NB4 (cell line): Measurements from ENCODE around the gene HDAC9.

ENCODE experiments used
- DNase-seq: peaks from one replicate; pipeline ENCODE4 v3.0.0; 2010; ENCODE audit warnings: low read depth
- H3K4me3 ChIP-seq: one replicate; pipeline ENCODE4 v1.5.1; 2011; ENCODE audit warnings: mild to moderate bottlenecking, low read depth, low read length, moderate library complexity
- CTCF ChIP-seq: IDR thresholded peaks from one replicate; pipeline ENCODE4 v1.5.1; 2012; ENCODE audit warnings: low read depth, low read length
- MYC ChIP-seq: IDR thresholded peaks from 2 replicates; pipeline ENCODE4 v1.6.1; 2011; ENCODE audit warnings: low read depth, low read length
- POLR2A ChIP-seq: IDR thresholded peaks from 2 replicates; pipeline ENCODE4 v1.6.1; 2011; ENCODE audit warnings: mild to moderate bottlenecking; ENCODE audit not compliant: insufficient read length; ENCODE audit errors: extremely low read depth
- TF ChIP-seq, protein P1 (sequence below): IDR thresholded peaks from 2 replicates; pipeline ENCODE4 v1.6.1; 2011; ENCODE audit warnings: low read depth, low read length

The HDAC9 gene

DNA sequence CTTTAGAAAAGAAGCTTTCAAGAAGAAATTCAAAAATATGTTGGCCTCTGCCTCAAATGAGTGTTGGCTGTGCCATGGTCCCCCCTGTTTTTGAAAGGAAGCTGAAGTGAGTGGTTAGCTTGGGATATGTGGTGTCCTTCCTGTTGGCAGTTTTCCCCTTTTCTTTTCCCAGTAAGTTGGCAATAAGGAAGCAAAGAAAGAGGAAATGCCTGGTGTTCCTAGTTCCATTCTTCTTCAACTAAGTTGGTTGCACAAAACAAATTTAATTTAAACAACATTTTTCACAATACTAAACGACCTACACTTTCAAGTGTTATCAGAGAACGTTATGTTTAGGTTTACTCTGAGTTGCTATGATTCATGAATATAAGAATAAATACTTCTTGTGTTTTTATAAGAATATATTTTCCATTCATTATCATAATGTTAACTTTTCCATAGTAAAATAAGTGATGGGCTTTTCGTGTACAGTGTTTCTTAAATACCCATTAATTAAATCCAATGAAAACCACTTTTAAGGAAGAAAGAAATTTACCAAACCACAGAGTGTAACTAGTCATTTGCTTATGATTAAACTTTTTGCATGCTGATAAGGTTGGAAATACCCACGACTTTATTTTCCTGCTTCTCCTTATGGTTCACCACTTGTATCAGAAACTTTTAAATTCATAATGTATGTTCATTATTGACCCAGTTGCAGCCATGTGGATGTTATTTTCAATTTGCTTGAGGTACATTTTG lies 7.7 kb downstream of the HDAC9 start:
- no peak for DNase-seq
- no peak for TF ChIP-seq POLR2A
- TF ChIP-seq CTCF: no peak
- TF ChIP-seq MYC: no peak
- TF ChIP-seq, protein P1, sequence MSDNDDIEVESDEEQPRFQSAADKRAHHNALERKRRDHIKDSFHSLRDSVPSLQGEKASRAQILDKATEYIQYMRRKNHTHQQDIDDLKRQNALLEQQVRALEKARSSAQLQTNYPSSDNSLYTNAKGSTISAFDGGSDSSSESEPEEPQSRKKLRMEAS: no peak
- no peak overlapping the region for H3K4me3 ChIP-seq

DNA sequence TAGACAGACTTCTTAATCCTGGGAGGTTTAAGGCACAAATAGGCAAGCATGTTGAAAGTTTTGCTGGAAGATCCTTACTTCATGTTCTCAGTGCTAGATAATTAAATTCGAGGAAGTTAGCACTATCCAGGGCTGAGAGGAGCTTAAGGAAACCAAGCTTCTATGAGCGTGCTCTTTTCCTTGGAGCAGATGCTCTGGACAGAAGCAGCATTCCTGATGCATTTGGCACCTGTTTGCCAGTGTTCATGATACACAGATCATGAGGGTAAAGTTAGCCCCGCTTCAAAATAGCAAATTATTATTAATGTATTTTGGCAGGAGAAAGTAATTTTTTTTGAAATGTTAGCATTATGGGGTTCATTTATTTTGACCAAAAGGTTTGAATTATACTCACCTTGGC lies 9.4 kb downstream of the HDAC9 start:
- DNase-seq: no peak
- TF ChIP-seq MYC (no peak), CTCF (no peak), POLR2A (no peak)
- TF ChIP-seq, protein P1: no peak
- H3K4me3 ChIP-seq: no peak overlapping the region

- no peak for TF ChIP-seq MYC
- TF ChIP-seq POLR2A: no peak
- TF ChIP-seq, protein P1: no peak
- TF ChIP-seq CTCF: no peak
- no peak for DNase-seq
- no peak overlapping the region for H3K4me3 ChIP-seq
Measured at GRCh38 chr7:18505870-18506460, 10.4 kb downstream of the HDAC9 start.

DNA sequence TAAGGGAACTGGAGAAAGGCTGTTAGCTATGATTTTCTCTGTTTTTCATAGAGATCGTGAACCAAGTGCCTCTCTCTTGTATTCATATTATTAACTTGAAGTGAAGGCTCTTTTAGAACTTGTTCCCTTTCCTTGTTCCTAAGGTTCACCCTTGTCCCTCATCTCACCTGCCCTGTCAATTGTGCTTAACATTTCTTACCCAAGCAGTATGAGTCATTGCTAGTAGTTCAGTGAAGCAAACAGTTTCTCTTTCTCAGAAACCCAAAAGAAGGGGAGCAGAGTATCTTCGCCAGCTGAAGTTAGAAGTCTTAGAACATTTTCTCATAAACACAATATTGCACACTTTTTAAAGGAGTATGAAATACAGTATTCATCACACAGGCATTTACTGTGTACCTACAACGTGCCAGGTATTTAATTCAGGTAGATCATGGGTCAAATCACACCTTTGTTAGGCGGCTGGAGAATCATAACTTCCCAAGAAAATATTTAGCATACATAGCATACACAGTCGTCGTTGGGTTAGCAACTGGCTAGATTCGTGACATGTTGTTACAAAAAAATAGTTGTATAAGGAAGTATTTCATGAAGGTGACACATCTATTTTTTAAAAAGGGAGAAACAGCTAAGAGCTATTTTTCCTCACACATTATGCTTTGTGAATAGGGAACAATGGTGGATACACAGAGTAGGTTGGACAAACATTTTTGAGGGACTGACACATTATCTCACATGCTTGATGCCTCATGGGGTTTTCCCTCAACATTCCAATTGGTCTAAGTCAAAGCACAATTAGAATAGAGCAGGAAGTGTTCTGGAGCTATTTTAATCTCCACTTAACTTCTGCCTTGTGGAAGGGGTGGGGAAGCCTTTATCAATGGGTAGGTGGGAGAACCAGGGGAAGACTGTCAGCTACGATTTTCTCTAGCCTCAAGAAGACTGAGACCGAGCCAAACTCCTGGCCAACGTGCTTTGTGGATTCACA lies 13.2 kb downstream of the HDAC9 start:
- no peak for TF ChIP-seq POLR2A
- no peak for TF ChIP-seq MYC
- TF ChIP-seq, protein P1: no peak
- TF ChIP-seq CTCF: no peak
- peak; percentile 12 for DNase-seq
- no peak overlapping the region for H3K4me3 ChIP-seq

GRCh38 chr7:18509481-18509880 lies 13.9 kb downstream of the HDAC9 start:
- no peak for TF ChIP-seq POLR2A
- DNase-seq: no peak
- no peak overlapping the region for H3K4me3 ChIP-seq
